GM19467 (cell line): ENCODE data around the gene LRRC55.

Experiments
- ATAC-seq: cut with Tn5 transposase; IDR thresholded peaks from one replicate; pipeline ENCODE4 v1.9.1; 2021; ENCODE audit warnings: mild to moderate bottlenecking, moderate library complexity; ENCODE audit not compliant: unreplicated experiment

The LRRC55 gene

DNA sequence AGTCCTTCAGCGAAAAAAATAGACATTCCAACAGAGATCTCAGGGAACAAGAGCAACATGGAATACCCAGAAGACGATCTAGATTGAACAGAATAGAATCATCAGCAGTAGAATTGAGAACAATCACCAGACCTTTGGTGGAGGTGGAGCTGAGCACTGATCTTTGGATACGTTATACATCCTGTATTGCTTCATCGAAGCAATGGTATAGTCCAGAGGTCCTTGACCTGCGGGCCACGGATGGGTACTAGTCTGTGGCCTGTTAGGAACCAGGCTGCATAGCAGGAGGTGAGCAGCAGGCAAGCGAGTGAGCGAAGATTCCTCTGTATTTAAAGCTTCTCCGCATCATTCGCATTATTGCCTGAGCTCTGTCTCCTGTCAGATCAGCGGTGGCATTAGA lies 17.6 kb downstream of the LRRC55 start:
- ATAC-seq: no peak

DNA sequence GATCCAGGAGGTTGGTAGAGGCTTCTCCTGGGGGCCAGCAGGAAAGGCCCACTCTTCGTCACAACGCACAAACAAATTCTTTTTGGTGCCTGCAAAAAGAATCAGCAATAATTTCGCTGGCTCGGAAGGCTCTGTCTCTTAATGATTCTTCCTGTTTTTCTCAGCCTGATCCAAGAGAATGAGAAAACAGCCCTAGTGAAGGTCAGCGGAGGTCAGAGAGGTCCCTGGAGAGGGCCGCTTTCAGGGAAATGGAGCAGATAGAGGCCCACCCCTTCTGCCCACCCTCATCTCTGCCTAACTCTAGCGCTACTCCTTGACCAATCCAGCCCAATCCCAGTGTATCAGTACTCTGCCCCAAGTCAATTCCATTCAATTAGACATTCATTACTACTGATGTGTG lies 19.2 kb downstream of the LRRC55 start:
- no peak for ATAC-seq

DNA sequence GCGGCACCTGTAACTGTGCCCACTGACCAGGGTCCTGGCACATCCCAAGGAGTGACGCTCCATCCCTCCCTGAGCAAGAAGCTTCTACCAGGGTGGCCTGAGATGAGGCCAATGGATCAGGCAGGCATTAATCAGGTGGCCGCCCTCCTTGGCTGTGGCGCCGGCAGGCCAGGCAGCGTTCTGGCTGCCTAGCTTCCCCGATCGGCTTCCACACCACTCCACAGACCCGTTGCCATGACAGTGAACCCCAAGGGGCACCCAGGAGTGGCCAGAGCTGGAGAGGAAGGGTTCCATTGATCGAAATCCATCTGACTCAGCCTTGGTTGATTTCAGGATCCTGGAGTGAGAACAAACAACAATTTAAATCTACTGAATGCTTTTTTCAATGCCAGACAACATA lies 20.5 kb downstream of the LRRC55 start:
- no peak for ATAC-seq

DNA sequence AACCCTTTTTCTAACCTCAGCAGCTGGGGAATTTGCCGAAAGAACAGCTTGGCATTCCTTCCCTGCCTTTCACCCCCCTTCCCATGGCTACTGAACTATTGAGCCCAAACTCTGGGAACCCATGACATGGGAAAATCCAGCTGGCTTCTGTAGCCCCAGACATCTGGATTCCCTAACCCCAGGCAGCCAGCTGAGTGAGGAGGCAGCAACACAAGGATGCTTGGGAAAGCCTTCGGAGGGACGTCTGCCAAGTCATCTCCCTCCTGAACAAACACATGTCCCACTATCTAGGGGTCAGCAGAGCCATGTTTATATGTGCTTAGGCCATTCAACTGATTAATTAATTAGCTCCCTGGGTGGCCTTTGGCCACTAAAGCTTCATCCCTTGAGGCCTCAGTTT lies 21.6 kb downstream of the LRRC55 start:
- no peak for ATAC-seq

DNA sequence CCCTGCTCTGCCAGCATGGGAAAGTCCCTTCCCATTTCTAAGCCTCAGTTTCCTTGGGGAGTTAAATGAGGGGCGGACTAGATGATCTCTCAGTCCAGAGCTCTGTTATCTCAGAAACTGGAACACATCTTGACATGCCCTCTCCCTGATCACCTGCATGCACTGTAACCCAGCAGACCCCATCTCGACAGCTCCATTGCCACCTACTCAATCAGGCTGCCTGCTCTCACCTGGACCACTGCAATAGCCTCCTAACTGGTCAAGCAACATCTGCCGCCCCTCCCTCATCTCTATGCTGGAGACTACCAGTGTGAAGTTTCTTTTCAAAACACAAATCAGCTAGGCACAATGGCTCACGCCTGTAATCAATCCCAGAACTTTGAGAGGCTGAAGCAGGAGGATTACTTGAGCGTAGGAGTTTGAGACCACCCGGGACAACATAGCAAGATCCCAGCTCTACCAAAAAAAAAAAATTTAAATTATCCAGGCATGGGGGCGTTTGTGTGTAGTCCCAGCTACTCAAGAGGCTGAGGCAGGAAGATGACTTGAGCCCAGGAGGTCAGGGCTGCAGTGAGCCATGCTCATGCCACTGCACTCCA lies 22.2 kb downstream of the LRRC55 start:
- no peak for ATAC-seq

DNA sequence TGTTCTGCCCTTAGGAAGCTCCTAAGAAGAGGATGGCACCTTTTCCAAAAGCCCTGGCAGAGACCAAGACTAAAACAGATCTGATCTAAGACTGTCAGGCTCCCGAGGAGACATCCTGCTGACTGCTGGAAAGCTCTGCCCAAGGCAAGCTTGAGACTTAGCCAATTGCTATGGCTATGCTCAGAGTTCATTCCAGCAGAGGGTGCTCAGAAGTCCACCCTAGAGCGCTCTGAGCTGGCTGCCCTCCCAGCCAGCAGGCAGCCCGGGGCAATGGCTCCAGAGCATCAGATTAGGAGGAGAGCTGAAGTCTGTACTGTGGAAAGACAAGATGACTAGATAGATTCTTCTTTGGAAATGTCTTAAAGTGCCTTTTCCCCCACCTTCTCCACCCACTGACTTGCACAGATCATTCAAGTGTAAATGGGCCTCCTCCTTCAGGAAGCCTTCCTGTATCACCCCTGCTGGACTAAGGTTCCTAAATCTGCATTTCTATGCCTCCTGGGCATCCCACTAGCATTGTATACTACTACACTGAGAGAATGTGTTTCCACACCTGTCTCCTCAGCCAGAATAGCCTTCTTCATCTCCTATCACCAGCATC lies 23.4 kb downstream of the LRRC55 start:
- no peak for ATAC-seq

DNA sequence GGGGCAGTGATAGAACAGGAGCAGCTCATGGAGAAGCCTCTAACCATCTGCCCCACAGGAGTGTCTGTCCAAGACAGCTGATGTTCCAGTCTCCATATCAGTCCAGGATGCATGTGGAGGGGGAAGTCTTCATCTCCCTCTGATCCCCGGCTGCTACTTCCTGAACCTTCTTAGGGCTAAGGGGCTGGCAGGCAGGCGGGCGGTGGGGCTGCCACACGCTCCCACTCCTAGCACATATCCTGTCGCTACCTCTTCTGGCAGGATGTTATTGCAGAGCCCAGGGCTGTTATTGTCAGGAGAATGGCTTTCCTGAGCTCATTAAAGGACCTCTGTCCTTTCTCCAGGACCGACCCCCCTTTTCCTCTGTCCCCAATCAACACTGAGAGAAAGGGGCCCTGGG lies 25.4 kb downstream of the LRRC55 start:
- ATAC-seq: no peak

DNA sequence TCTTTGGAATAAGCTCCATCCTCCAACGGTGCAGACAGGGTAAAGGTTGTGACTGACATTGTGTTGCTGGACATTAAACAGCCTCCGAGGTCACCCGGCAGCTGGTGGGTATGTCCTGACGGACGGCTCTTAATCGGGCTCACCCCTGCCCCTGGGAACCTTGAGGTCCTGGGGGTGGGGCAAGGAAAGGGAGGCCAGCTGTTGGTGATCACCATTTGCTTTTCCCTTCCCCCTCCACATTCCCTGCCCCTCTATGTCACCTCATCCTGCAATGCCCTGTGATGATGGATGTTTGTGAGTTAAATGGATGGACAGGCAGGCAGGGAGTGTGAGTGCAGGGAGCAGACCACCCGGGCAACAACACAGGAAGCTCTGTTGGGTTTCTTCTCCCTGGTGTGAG lies 29.0 kb downstream of the LRRC55 start:
- ATAC-seq: no peak

DNA sequence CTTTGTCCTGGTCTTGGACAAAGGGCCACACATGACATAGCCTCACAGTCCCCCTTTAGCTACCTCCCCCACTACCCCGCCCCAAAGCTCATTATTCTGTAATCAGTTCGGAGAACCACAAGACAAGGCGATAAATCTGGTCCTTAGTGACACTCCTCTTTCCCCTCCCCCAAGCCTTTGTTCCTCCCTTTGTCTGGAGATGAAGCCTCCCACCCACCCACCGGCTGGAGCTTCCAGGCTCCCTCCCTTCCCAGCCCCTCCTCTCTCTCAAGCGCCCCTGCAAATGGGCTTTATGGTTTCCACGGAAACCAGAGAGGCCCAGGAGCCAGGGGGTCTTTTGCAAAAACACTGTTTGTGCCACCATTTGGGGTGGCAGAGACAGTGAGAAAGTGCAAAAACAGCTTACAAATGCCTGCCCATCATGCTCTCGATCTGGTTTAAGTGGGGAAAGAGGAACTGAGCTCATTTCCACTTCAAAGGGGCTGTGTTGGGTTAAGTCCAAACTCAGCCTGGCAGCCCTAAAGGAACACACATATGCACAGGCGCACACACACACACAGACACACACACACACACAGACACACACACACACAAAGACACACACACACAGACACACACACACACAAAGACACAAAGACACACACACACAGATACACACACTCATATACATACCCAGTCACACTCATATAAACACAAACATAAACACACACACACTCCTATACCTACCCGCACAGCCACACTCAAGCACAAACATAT lies 31.8 kb downstream of the LRRC55 start:
- ATAC-seq: no peak

DNA sequence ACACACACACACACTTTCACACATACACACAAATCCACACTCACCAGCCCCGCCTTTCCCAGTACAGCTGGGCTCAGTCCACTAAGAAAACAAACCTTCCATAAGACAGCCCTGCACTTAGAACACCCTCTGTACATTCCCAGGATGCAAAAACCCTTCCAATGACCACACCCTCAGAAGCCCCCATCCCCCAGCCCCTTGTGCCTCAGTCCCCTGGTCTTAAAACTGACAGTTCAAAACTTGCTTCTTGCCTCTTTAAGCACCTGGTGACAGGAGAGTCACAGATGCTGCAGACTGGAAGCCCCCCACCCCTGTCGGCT lies 32.3 kb downstream of the LRRC55 start:
- ATAC-seq: no peak

DNA sequence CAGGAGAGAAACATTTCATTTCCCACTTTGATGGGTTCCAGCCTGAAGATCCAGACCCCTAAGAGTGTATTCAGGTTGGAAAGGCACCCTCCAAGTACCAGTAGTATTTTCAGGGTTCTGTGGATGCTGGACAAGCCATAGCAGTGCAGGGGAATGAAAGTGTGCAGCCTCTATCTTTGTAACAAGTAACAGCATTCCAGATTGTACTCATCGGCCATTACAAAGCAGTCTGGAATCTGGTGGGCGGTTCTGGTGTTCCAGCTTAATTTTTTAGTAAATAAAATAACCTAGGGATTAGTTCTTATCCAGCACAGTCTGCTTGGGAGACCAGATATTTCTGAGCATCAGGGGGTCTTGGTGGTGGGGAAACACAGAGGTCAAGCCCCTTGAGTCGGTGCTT lies 32.7 kb downstream of the LRRC55 start:
- no peak for ATAC-seq

DNA sequence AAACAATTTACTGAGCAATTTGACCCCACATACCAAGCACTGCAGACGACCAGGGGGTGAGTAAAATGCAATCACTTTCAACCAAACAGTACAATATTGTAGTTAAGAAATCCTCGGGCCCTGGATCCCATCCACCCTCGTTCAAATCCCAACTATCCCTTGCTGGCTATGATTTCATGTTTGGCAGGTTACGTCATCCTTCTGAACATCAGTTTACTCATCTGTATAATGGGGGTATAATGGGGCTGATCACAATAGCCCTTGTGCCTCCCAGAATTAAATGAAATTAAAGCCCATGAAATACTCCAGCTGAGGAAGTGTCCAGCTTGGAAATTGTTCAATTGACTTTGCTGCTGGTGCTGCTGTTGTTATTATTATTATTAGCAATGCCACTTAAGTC lies 34.7 kb downstream of the LRRC55 start:
- no peak for ATAC-seq

DNA sequence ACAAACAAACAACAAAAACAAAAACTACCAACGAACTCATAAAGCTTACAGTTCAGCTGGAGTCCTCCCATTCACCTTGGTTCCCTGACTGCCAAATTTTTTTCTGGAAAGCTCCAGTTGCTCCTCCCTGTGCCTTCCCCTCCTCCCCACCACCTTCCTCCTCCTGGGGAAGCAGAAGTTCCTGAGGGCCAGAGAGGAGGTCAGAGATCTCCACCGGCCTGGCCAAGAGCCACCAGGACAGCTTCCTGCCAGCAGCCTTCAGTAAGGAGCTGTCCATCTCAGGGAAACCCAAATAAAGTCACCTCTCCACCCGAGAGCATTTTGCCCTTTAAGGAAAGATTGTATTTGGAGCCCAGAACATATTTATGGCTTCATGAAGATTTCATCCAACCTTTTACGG lies 35.3 kb downstream of the LRRC55 start:
- ATAC-seq: no peak

DNA sequence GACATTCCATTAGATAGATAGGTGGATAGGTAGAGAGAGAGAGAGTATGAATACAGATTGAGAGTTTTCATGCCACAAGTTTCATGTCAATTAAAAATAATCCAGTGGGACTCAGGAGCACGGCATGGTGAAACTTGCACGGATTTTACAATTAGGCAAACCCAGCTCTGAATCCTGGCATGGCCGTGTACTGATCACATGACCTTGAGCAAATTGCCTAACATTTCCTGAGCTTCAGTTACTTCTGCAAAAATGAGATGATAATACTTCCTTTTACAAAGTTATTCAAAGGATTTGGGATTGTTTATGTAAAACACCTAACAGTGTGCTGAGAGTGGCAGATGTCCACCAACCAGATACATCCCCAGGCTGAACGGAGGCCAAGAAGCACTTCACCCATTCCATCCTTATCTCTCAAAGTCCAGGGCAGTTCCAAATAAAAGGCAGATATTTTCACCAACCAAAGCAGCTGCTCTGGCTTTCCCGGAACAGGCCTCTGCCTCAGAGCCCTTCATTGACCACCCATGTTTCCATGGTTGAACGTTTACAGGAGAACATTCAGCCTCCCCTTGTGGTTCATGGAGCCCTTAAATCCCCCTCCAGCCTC lies 37.4 kb downstream of the LRRC55 start:
- ATAC-seq: no peak

DNA sequence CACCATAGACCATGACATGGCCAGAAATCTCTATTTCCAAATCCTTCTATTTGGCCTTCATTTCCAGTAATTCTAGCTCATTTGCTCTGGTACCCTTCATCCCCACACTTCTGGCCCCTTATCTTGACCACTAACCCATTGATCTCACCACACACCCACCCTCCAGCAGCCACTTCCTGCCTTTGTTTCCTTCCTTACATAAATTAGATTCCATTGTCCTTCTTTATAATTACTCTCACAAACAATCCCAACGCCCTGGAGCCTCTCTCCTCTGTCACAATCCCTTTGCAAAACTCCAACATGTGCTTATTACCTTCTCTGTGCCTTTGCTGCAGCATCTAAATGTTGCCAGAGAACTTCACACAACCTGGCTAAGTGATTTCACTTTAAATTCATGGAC lies 40.5 kb downstream of the LRRC55 start:
- ATAC-seq: no peak

DNA sequence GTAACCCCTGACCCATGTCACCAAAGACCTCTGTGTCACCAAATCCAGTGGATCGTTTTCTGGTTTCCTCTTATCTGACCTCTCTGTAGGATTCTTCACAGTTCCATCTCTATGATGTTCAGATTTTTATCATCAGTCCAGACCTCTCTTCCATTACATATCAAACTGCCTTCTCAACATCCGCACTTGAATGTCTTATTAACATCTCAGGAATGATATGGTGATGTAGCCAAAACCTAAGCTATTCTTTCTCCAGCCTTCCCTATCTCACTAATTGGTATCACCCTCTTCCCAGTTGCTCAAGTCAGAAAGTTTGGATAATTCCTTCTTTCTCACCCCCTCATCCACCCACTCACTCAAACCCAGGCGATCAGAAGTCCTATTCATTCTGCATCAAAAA lies 41.8 kb downstream of the LRRC55 start:
- ATAC-seq: no peak

DNA sequence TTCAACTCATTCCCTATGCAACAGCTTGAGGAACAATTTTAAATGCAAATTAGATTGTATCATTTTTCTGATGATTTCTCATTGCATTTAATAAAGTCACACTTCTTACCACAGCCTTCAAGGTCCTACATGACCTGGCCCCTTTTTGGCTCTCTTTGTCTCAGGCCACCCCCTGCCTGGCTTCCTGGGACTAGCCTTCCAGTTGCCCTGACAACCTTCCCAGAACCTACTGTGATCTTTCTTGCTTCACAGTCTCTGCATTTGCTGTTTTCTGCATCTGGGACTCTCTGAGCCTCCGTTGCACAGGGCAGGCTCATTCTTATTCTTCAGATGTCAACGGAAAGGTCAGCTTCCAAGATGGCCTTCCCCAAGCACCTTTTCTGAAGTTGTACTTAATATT lies 42.4 kb downstream of the LRRC55 start:
- no peak for ATAC-seq

DNA sequence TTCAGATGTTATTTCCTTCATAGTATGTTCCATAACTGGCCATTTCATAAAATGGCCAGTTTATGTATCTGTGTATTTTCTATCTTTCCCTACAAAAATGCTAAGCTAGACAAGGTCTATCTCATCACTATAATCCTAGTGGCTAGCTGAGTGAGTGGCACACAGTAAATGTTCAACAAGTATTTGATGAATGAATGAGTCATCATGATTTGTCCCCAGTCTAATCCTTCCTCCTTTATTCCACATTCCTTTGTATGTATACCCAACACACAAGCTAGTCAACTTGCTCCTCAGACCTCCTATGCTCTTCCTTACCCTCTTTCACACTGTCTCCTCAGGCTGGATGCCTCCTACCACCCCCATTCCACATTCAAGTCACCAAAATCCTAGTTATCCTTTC lies 42.8 kb downstream of the LRRC55 start:
- no peak for ATAC-seq

DNA sequence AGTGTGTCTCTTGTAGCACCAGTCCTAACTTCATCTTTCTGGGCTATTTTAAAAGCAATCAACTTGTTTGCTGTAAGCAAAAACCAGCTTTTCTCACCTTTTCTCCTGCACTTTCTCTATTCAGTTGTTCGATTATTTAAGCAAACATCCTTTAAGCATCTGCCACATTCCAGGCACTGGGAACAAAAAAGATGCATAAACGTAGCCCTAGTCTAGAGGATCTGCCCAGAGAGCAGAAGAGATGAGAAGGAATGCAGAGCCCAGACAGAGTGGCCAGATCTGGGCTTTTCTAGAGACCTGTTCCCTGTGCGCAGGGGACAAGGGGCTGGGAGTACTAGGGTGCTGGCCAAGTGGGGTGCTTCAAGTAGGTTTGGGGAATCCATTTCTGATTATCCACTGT lies 46.8 kb downstream of the LRRC55 start:
- no peak for ATAC-seq

DNA sequence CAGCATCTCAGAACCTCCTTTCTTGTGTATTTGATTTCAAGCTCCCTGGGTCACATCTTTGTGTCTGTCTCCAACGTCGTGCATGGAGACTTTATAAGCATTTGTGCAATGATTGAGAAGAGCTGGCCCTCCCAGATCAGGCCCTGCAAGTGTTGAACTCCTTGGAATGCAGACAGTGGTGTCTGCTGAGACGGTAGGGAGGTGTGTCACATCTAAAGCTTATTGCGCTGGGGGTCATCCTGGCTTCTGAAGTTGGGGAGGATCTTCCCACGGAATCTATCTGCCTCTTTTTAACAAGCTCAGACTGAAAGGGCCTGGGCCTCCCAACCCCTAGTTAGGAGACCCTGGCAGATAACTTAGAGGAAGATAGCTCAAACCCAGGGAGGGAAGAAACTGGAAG lies 48.6 kb downstream of the LRRC55 start:
- ATAC-seq: no peak

DNA sequence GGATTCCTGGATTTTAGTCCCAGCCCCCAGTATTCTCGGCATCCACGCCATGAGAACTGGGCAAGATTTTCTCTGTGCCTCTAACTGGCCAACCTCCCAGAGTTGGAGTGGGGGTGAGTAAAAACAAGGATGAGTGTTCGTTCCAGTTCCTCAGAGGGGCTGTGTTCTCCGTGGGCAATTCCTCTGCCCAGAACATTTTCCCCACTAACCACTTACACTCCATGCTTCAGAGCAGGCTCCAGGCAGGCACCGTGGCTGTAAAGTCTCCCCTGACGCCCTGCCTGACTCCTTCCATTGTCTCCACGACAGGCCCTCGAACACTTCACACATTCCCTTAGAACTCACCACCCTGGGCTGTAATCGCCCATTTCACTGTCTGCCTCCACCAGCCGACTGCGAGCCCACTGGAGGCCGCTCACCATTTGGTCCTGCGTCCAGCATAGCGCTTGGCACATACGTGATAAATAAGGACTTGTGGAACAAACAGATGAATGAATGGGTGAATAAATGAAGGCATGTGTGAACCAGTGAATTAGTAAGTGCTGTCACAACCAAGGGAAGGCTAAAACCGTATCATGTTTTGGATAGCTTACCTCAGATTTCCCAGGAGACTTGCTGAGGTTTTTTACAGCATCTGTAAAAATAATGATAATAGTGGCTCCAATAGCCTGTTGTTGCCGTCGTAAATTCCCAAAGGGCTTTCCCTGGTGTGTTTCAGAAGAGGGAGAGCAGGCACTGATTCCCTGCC lies 49.2 kb downstream of the LRRC55 start:
- ATAC-seq: no peak
